Smooth muscle cell (in vitro differentiated cells): Measurements from ENCODE around the gene CYP46A1. TPM values are rescaled to one million over a fixed set of nuclear protein-coding genes. Genes with fewer than 3 reads are reported as not detected.

ENCODE experiments used
- DNase-seq: peaks from one replicate; lab custom pipeline; 2025; ENCODE audit not compliant: unreplicated experiment; lab: John Stamatoyannopoulos, UW
- H2AFZ ChIP-seq: fragments of 200-600 bp; sonication (generic); 2 replicates; pipeline ENCODE4 v1.6.0; 2016; ENCODE audit warnings: antibody characterized with exemption, low read depth, mild to moderate bottlenecking
- H3F3A ChIP-seq: fragments of 200-600 bp; sonication (generic); 2 replicates; pipeline ENCODE4 v1.6.0; 2017; ENCODE audit warnings: antibody characterized with exemption, low read depth
- H3K27ac ChIP-seq: fragments of 200-600 bp; sonication (generic); 2 replicates; pipeline ENCODE4 v1.5.1; 2016; ENCODE audit warnings: low read depth, mild to moderate bottlenecking
- H3K27me3 ChIP-seq: fragments of 200-600 bp; sonication (generic); 2 replicates; pipeline ENCODE4 v1.6.1; 2016; ENCODE audit warnings: low read depth, mild to moderate bottlenecking
- H3K36me3 ChIP-seq: fragments of 200-600 bp; sonication (generic); 2 replicates; pipeline ENCODE4 v1.5.1; 2016; ENCODE audit warnings: low read depth
- H3K4me1 ChIP-seq: fragments of 200-600 bp; sonication (generic); 2 replicates; pipeline ENCODE4 v1.5.1; 2016; ENCODE audit warnings: low read depth
- H3K4me2 ChIP-seq: fragments of 200-600 bp; sonication (generic); 2 replicates; pipeline ENCODE4 v1.6.0; 2016; ENCODE audit warnings: mild to moderate bottlenecking
- H3K4me3 ChIP-seq: fragments of 200-600 bp; sonication (generic); 2 replicates; pipeline ENCODE4 v1.5.1; 2016; ENCODE audit warnings: mild to moderate bottlenecking
- H3K79me2 ChIP-seq: fragments of 200-600 bp; sonication (generic); 2 replicates; pipeline ENCODE4 v1.6.0; 2016; ENCODE audit warnings: low read depth, mild to moderate bottlenecking
- H3K9ac ChIP-seq: fragments of 200-600 bp; sonication (generic); 2 replicates; pipeline ENCODE4 v1.6.0; 2016; ENCODE audit warnings: low read depth
- H3K9me3 ChIP-seq: fragments of 200-600 bp; sonication (generic); replicated peaks from 2 replicates; pipeline ENCODE4 v1.5.1; 2016; ENCODE audit warnings: low read depth
- H4K20me1 ChIP-seq: fragments of 200-600 bp; sonication (generic); 2 replicates; pipeline ENCODE4 v1.6.0; 2016; ENCODE audit warnings: low read depth
- CTCF ChIP-seq: fragments of 200-600 bp; sonication (generic); IDR thresholded peaks from 2 replicates; pipeline ENCODE4 v1.5.1; 2017; ENCODE audit warnings: borderline replicate concordance, mild to moderate bottlenecking, antibody characterized with exemption; ENCODE audit not compliant: insufficient read depth, poor library complexity, severe bottlenecking
- WGBS: methylation state at CpG from one replicate; pipeline ENCODE4 v1.1.7; 2016; ENCODE audit warnings: low lambda C conversion rate; 5-methylcytosine and 5-hydroxymethylcytosine counted together
- polyA plus RNA-seq: library from polyadenylated mRNA; unstranded; fragments of >200 nt; fragmentation: Nextera tagmentation; extraction: Ambion mirVana; gene quantifications from 2 replicates; pipeline ENCODE4 v1.2.1, GENCODE V29; 2016
- total RNA-seq: library from RNA; depleted of rRNA; stranded (reverse); fragments of >200 nt; gene quantifications from 2 replicates; pipeline ENCODE4 v1.2.3, GENCODE V29; 2014

CYP46A1 gene
- total and polyA plus RNA-seq, 2 experiments from 2014 or later = 0.63 to 1.0 TPM

- H3K27me3 ChIP-seq = no peaks in the 10 kb centered on the region
- no peak for TF ChIP-seq CTCF
- no peaks in the 10 kb centered on the region for H3F3A ChIP-seq
- no peaks in the 10 kb centered on the region for H3K79me2 ChIP-seq
- H4K20me1 ChIP-seq = no peaks in the 10 kb centered on the region
- H3K4me2 ChIP-seq = no peak overlapping the region
- H3K4me1 ChIP-seq = peaks cover 5% of the 10 kb centered on the region
- H3K9me3 ChIP-seq = peaks cover 4% of the 10 kb centered on the region
- no peak overlapping the region for H3K27ac ChIP-seq
- no peak overlapping the region for H3K4me3 ChIP-seq
- no peak overlapping the region for H3K9ac ChIP-seq
- no peaks in the 10 kb centered on the region for H3K36me3 ChIP-seq
- H2AFZ ChIP-seq = no peak overlapping the region
- 80% methylated on average over 10 of the region's 10 CpGs for WGBS
- no peak for DNase-seq
Observed at GRCh38 chr14:99716091-99716849, 32.2 kb downstream of the CYP46A1 start.

GRCh38 chr14:99716850-99717681 lies 33.0 kb downstream of the CYP46A1 start:
- no peaks in the 10 kb centered on the region for H3F3A ChIP-seq
- peaks cover 4% of the 10 kb centered on the region for H3K9me3 ChIP-seq
- H3K79me2 ChIP-seq = no peaks in the 10 kb centered on the region
- no peaks in the 10 kb centered on the region for H4K20me1 ChIP-seq
- H3K4me1 ChIP-seq = peaks cover 5% of the 10 kb centered on the region
- H3K4me2 ChIP-seq = no peak overlapping the region
- H3K27ac ChIP-seq = no peak overlapping the region
- TF ChIP-seq CTCF = no peak
- no peak overlapping the region for H3K4me3 ChIP-seq
- no peaks in the 10 kb centered on the region for H3K27me3 ChIP-seq
- 97% methylated on average over 14 of the region's 14 CpGs for WGBS
- no peak for DNase-seq
- H3K9ac ChIP-seq = no peak overlapping the region
- no peaks in the 10 kb centered on the region for H3K36me3 ChIP-seq
- no peak overlapping the region for H2AFZ ChIP-seq

- peaks cover 2% of the 10 kb centered on the region for H3K9me3 ChIP-seq
- H3K36me3 ChIP-seq = no peaks in the 10 kb centered on the region
- no peak overlapping the region for H3K4me3 ChIP-seq
- H3F3A ChIP-seq = no peaks in the 10 kb centered on the region
- H3K9ac ChIP-seq = no peak overlapping the region
- no peaks in the 10 kb centered on the region for H3K79me2 ChIP-seq
- no peak overlapping the region for H2AFZ ChIP-seq
- H3K27me3 ChIP-seq = peaks cover under 1% of the 10 kb centered on the region
- no peak overlapping the region for H3K27ac ChIP-seq
- 89% methylated on average over 5 of the region's 5 CpGs for WGBS
- H4K20me1 ChIP-seq = no peaks in the 10 kb centered on the region
- TF ChIP-seq CTCF = no peak
- H3K4me2 ChIP-seq = no peak overlapping the region
- no peak for DNase-seq
- peaks cover 5% of the 10 kb centered on the region for H3K4me1 ChIP-seq
Observed at GRCh38 chr14:99717682-99718013, 33.5 kb downstream of the CYP46A1 start.
